DND-41 (cell line): ENCODE results near the gene COBL.

Experiments
- CTCF ChIP-seq: IDR thresholded peaks from 2 replicates; pipeline ENCODE4 v1.5.1; 2012; ENCODE audit warnings: borderline replicate concordance, low read length, moderate library complexity, mild to moderate bottlenecking; ENCODE audit not compliant: poor library complexity, severe bottlenecking; ENCODE audit errors: extremely low read depth
- EZH2 ChIP-seq: IDR thresholded peaks from 3 replicates; pipeline ENCODE4 v1.6.1; 2012; ENCODE audit warnings: borderline replicate concordance, low read depth, mild to moderate bottlenecking, moderate library complexity, low read length, inconsistent platforms; ENCODE audit not compliant: severe bottlenecking

GRCh38 chr7:51029131-51029530 is 287.5 kb downstream of the COBL start:
- no peak for TF ChIP-seq EZH2
- no peak for TF ChIP-seq CTCF
